ENCODE measurements around the gene PINK1.
"Not testable (repeated sequence)": the region's sequence is repeated elsewhere in the genome, so short reads cannot be mapped to it uniquely, and the experiment has no call there.

PINK1 gene

GRCh38 chr1:20648438-20648837 is 15.2 kb downstream of the PINK1 start:
- no peak for DNase-seq

- DNase-seq = no peak
These were observed 15.7 kb downstream of the PINK1 start for GRCh38 chr1:20648946-20649345.

- DNase-seq = no peak
These were observed 19.0 kb downstream of the PINK1 start for GRCh38 chr1:20652300-20652699.

- DNase-seq = no peak
These were observed 20.9 kb downstream of the PINK1 start for GRCh38 chr1:20654104-20654690.

GRCh38 chr1:20657024-20657423 is 23.8 kb downstream of the PINK1 start:
- no peak for DNase-seq

- no peak for DNase-seq
These were observed 25.1 kb downstream of the PINK1 start for GRCh38 chr1:20658166-20658915.

- DNase-seq = no peak
These were observed 27.1 kb downstream of the PINK1 start for GRCh38 chr1:20660363-20660762.

- no peak for DNase-seq
These were observed 27.6 kb downstream of the PINK1 start for GRCh38 chr1:20660847-20661206.

GRCh38 chr1:20661207-20662109 is 28.2 kb downstream of the PINK1 start, which contains the start of gene DDOST:
TSS of gene DDOST (minus strand) at chr1:20661369. CDS start at chr1:20661350, 19 bp downstream.
- DNase-seq = peak; percentile 96 to 99

GRCh38 chr1:20662110-20662475 is 28.8 kb downstream of the PINK1 start:
- peak in 1 of 2 experiments; percentile 8 for DNase-seq

- DNase-seq = no peak
These were observed 30.1 kb downstream of the PINK1 start for GRCh38 chr1:20663365-20663764.

- DNase-seq = no peak
These were observed 30.9 kb downstream of the PINK1 start for GRCh38 chr1:20663969-20664715.

GRCh38 chr1:20665726-20666125 is 32.5 kb downstream of the PINK1 start:
- DNase-seq = no peak

GRCh38 chr1:20666146-20666545 is 32.9 kb downstream of the PINK1 start:
- DNase-seq = no peak

- DNase-seq = peak in 1 of 2 experiments; percentile 49
These were observed 33.5 kb downstream of the PINK1 start for GRCh38 chr1:20666804-20667203.

- DNase-seq = no peak
These were observed 35.3 kb downstream of the PINK1 start for GRCh38 chr1:20668581-20668980.

GRCh38 chr1:20670936-20671335 is 37.7 kb downstream of the PINK1 start:
- DNase-seq = no peak

- no peak for DNase-seq
These were observed 39.0 kb downstream of the PINK1 start for GRCh38 chr1:20672265-20672632.

GRCh38 chr1:20673626-20674025 is 40.4 kb downstream of the PINK1 start:
- not testable (repeated sequence) for DNase-seq

GRCh38 chr1:20678599-20678998 is 45.3 kb downstream of the PINK1 start:
- DNase-seq = no peak

- no peak for DNase-seq
These were observed 47.0 kb downstream of the PINK1 start for GRCh38 chr1:20680269-20680668.

GRCh38 chr1:20681999-20682398 is 48.7 kb downstream of the PINK1 start:
- no peak for DNase-seq

All from NCI-H524 (cell line).